ENCODE data around the gene CKB. TPM values are rescaled to one million over a fixed set of nuclear protein-coding genes. Genes with fewer than 3 reads are reported as not detected.

Gene CKB
- total RNA-seq (2022), result 611 and 645 TPM in 2 replicates
- Bru-seq, nascent RNA, result percentile 83 among the genes with signal in this experiment
- percentile 89 among the genes with signal in this experiment for BruChase-seq, experiment 1, labeled RNA remaining after a 2-hour chase
- percentile 97 among the genes with signal in this experiment for BruChase-seq, experiment 2, labeled RNA remaining after a 6-hour chase
- long read RNA-seq, transcript CKB-201 (8 exons, 1,709 nt), result major isoform, 894 of 1,024 reads
- long read RNA-seq, transcript CKB-202 (4 exons, 1,170 nt), result minor isoform, 38 of 1,024 reads
- long read RNA-seq, partial matches to known transcripts, result 50 of 1,024 reads
- long read RNA-seq, other reads (novel, unspliced or antisense), result 41 of 1,024 reads

GRCh38 chr14:103522649-103523574 lies at the start of gene CKB:
CKB (minus strand) TSS chr14:103522830; CDS start chr14:103522493, 337 bp downstream.
- CTCF ChIA-PET, result interaction anchor here (0.6 kb wide), 1 partner anchor 40 kb away, joined by 4 read pairs; no protein-coding TSS in a partner anchor

GRCh38 chr14:103569408-103569807 lies 46.8 kb upstream of the CKB start:
- no peak overlapping the region for H3K27ac Mint-ChIP-seq (ENCODE audit: unreplicated experiment)
- no peak for DNase-seq
- ChIA-PET CTCF (no interaction called here), POLR2A (no interaction called here)
- peaks cover 21% of the 10 kb centered on the region for H3K36me3 Mint-ChIP-seq (ENCODE audit: insufficient read depth, unreplicated experiment)
- no peaks in the 10 kb centered on the region for H3K27me3 Mint-ChIP-seq (ENCODE audit: insufficient read depth, unreplicated experiment)
- no TSS peak for BruUV-seq (replicated peaks)
- H3K4me1 ChIP-seq, result no peaks in the 10 kb centered on the region
- no peaks in the 10 kb centered on the region for H3K27me3 ChIP-seq (replicated peaks; ENCODE audit: control insufficient read depth, insufficient read depth, low read length)
- TF ChIP-seq CTCF (IDR thresholded peaks at IDR 0.05; ENCODE audit: insufficient read depth in 1 of 2, low read depth in 1 of 2, low read length in 1 of 2, severe bottlenecking in 1 of 2, unreplicated experiment in 1 of 2), result no peak
- H3K36me3 ChIP-seq (ENCODE audit: control insufficient read depth, insufficient read depth, low read length), result 0 out of 2 replicates have a peak, but pooled peaks cover 2% of the 10 kb centered on the region
- H3K4me3 ChIP-seq (ENCODE audit: low read depth, low read length), result no peak overlapping the region
- intact Hi-C loops (cut with micrococcal nuclease; ENCODE audit: unreplicated experiment), result loop anchor here (10.0 kb wide), 1 partner anchor 55 kb away; the partner anchor contains the start of gene KLC1
- no peaks in the 10 kb centered on the region for H3K9me3 ChIP-seq
- no peak overlapping the region for H3K4me3 Mint-ChIP-seq (ENCODE audit: unreplicated experiment)
- no peaks in the 10 kb centered on the region for H3K9me3 Mint-ChIP-seq (ENCODE audit: unreplicated experiment)
- H3K4me1 Mint-ChIP-seq (ENCODE audit: low read depth, unreplicated experiment), result no peaks in the 10 kb centered on the region

More at GRCh38 chr14:103522649-103523574, at the start of gene CKB:
- H3K4me3 Mint-ChIP-seq (ENCODE audit: unreplicated experiment), result peak within 1 kb of the TSS; percentile 74
- Histone ChIP-seq H3K9me3 (no peaks in the 10 kb centered on the region), H3K4me3 (ENCODE audit: low read depth, low read length) (peak within 1 kb of the TSS; percentile 95), H3K36me3 (ENCODE audit: control insufficient read depth, insufficient read depth, low read length) (peaks cover 9% of the 10 kb centered on the region), H3K4me1 (peaks cover 61% of the 10 kb centered on the region), H3K27me3 (replicated peaks; ENCODE audit: control insufficient read depth, insufficient read depth, low read length) (no peaks in the 10 kb centered on the region)
- no peaks in the 10 kb centered on the region for H3K27me3 Mint-ChIP-seq (ENCODE audit: insufficient read depth, unreplicated experiment)
- H3K36me3 Mint-ChIP-seq (ENCODE audit: insufficient read depth, unreplicated experiment), result peaks cover 52% of the 10 kb centered on the region
- H3K27ac Mint-ChIP-seq (ENCODE audit: unreplicated experiment), result peak within 1 kb of the TSS; percentile 84
- no peaks in the 10 kb centered on the region for H3K9me3 Mint-ChIP-seq (ENCODE audit: unreplicated experiment)
- POLR2A ChIA-PET, result interaction anchor here (0.5 to 0.6 kb wide), 2 partner anchors 21 to 939 kb away, joined by 3 read pairs; no protein-coding TSS in a partner anchor
- intact Hi-C loops (cut with micrococcal nuclease; ENCODE audit: unreplicated experiment), result no loop called here
- no TSS peak for BruUV-seq (replicated peaks)
- H3K4me1 Mint-ChIP-seq (ENCODE audit: low read depth, unreplicated experiment), result peaks cover 36% of the 10 kb centered on the region
- DNase-seq, result peak; percentile 69 to 81
- TF ChIP-seq CTCF (IDR thresholded peaks at IDR 0.05; ENCODE audit: insufficient read depth in 1 of 2, low read depth in 1 of 2, low read length in 1 of 2, severe bottlenecking in 1 of 2, unreplicated experiment in 1 of 2), result no peak

- no peaks in the 10 kb centered on the region for H3K27me3 Mint-ChIP-seq (ENCODE audit: insufficient read depth, unreplicated experiment)
- H3K9me3 Mint-ChIP-seq (ENCODE audit: unreplicated experiment), result no peaks in the 10 kb centered on the region
- no peak overlapping the region for H3K27ac Mint-ChIP-seq (ENCODE audit: unreplicated experiment)
- H3K36me3 Mint-ChIP-seq (ENCODE audit: insufficient read depth, unreplicated experiment), result peaks cover 16% of the 10 kb centered on the region
- BruUV-seq (replicated peaks), result no TSS peak
- no peaks in the 10 kb centered on the region for H3K27me3 ChIP-seq (replicated peaks; ENCODE audit: control insufficient read depth, insufficient read depth, low read length)
- no peaks in the 10 kb centered on the region for H3K4me1 Mint-ChIP-seq (ENCODE audit: low read depth, unreplicated experiment)
- H3K9me3 ChIP-seq, result no peaks in the 10 kb centered on the region
- intact Hi-C loops (cut with micrococcal nuclease; ENCODE audit: unreplicated experiment), result loop anchor here (10.0 kb wide), 1 partner anchor 56 kb away; the partner anchor contains the start of gene KLC1
- H3K36me3 ChIP-seq (ENCODE audit: control insufficient read depth, insufficient read depth, low read length), result no peaks in the 10 kb centered on the region
- DNase-seq, result no peak
- no peaks in the 10 kb centered on the region for H3K4me1 ChIP-seq
- TF ChIP-seq CTCF (IDR thresholded peaks at IDR 0.05; ENCODE audit: insufficient read depth in 1 of 2, low read depth in 1 of 2, low read length in 1 of 2, severe bottlenecking in 1 of 2, unreplicated experiment in 1 of 2), result no peak
- CTCF ChIA-PET, result no interaction called here
- H3K4me3 Mint-ChIP-seq (ENCODE audit: unreplicated experiment), result no peak overlapping the region
- POLR2A ChIA-PET, result no interaction called here
- no peak overlapping the region for H3K4me3 ChIP-seq (ENCODE audit: low read depth, low read length)
These were observed 46.3 kb upstream of the CKB start for GRCh38 chr14:103568952-103569351.

Data from Caco-2 (cell line).